Measurements from ENCODE around the gene TFF1.

Gene TFF1

DNA sequence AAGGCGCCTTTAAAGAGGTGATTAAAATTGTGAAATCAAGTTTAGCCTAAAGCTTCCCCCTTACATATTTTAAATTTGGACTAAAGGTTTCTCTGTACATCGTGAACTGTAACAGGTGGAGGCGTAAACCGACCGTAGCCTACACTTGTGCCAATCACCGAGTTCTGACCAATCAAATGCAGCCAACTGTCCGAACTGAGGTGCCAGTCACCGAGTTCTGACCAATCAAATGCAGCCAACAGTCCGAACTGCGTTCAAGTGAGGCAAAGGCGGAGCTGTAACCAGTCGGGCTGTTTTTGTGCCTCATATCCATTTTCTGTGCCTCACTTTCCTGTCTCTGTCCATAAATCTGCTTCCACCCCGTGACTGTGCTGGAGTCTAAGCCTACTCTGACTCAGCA is 7.4 kb downstream of the TFF1 start:
- no peak for DNase-seq

DNA sequence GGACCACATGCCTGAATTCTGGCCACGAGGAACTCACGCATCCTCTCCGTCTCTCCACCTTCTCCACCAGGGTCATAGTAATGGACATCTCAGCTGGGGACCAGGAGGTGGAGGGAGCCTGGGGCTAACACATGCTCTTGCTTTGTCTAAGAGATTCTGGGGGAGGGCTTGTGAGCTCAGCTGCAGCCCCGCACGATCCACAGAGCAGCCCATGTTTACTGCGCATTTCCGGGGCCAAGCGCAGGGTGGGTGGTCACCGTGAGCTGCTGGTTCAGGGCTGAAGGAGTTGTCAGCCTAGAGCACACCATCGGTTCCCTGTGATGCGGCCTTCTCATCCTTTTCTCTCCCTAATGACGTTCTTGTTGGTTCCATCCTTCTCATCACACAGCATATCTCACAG is 8.1 kb downstream of the TFF1 start:
- no peak for DNase-seq

DNA sequence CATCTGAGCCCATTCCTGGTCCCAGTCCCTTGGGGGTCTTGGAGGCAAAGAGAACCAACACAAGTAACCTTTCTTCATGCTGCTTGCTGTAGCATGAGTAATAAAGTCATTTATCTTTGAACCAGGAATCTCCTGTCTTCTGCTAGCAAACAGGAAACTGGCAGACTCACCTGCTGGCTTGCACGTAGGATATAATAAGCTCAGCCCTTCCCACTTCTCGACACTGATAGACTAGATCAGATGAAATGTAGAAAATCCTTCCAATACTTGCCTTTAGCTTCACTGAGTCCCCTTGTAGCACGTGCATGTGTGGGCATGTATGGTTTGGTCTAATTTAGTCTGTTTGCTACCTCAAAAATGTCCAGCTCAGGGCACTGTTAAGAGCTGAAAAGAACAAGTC is 9.0 kb downstream of the TFF1 start:
- DNase-seq, result no peak

DNA sequence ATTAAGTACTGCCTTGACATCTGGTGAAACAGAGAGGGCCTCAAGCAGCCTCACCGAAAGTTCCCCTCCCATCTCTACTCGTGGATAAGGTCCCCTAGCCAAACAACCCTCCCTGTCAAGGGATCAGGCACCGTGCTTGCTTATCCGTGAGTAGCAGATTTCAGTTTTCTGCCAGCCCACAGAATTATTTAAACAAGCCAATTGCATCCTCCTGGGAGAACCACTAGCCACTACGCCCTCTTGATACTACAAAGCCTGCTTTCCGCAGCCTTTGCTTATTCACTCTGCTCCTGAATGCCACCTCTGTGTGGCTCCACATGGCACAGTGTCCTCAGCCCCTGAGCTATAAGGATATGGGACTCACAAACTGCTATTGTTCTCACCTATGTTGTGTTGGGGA is 9.7 kb downstream of the TFF1 start:
- DNase-seq, result no peak

DNA sequence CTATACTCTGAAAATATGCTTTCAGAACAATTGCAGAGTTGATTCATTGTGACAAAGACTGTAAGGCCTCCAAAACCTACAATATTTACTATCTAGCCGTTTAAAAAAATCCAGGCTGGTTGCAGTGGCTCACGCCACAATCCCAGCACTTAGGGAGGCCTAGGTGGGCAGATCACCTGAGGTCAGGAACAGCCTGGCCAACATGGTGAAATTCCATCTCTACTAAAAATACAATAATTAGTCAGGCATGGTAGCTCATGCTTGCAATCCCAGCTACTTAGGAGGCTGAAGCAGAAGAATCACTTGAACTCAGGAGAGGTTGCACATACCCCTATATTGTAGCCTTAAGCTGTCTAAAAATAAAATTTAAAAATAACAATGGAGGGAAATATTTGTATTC is 10.3 kb downstream of the TFF1 start:
- DNase-seq, result no peak

DNA sequence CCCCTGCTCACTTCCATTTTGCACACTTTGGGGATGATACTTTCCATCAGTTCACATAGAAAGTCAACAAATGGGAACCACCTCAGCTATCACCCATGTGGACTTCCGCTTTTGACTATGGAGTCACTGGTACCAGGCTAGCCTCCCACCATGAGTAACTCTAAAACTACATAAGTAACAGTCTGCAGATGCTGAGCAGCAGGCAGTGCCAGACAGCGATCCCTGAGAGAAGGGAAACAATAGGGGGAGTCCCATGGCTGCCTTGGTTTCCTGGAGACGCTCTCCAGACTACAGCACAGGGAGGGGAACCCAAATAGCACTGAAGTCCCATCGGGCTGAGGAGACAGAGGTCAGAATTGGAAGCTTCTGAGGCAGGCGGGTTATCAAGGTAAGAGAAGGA is 12.7 kb downstream of the TFF1 start:
- no peak for DNase-seq

DNA sequence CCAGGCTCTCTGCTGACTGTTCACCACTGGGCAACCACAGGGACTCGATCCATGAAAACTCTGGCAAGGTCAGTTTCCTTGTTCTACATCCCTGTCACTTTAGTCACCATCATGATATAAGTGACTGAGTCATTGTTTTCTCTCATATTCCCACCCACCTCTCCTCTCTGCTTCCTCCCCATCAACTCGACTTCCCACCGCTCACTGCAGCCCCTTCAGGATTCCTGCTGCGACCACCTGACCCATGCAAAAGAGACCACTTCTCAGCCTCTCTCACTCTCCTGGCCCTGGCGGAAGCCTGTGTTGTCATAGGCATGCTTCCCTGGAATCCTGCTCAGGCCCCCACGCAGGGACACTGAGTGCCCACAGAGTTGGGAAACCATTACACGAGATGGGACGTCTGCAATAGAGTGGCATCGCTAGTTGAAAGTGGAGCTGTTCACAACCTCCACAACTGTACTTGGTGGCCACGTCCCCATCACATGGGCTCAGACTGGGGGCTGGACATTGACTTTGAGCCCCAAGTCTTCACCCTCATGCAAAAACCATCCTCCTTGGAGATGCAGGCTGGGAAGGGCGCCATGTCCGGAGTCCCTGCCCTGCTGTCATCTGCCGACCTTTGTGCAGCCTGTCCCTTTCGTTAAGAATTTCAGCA is 13.8 kb downstream of the TFF1 start:
- DNase-seq, result no peak

DNA sequence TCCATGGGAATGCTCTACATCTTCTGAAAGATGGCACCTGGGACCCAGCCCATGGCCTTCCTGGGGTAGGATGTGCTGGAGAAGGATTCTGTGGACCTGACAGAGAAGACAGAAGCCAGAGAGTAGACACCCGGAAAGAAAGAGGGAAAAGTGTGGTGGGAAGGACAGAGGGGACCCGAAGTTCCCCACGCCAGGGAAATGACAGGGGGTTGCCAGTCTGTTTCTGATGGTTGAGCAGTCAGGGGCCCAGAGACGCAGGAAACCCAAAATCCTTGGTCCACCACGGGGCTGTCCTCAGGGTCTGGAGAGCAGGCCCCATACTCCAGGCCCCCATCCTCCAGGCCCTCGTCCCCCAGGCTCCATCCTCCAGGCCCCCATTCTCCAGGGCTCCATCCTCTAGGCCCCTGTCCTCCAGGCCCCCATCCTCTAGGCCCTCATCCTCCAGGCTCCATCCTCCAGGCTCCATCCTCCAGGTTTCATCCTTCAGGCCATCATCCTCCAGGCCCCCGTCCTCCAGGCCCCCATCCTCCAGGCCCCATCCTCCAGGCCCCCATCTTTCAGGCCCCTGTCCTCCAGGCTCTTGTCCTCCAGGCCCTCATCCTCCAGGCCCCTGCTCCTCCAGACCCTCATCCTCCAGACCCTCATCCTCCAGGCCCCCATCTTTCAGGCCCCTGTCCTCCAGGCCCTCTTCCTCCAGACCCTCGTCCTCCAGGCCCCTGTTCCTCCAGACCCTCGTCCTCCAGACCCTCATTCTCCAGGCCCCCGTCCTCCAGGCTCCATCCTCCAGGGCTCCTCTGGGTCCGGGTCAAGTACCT is 14.5 kb downstream of the TFF1 start:
- no peak for DNase-seq

DNA sequence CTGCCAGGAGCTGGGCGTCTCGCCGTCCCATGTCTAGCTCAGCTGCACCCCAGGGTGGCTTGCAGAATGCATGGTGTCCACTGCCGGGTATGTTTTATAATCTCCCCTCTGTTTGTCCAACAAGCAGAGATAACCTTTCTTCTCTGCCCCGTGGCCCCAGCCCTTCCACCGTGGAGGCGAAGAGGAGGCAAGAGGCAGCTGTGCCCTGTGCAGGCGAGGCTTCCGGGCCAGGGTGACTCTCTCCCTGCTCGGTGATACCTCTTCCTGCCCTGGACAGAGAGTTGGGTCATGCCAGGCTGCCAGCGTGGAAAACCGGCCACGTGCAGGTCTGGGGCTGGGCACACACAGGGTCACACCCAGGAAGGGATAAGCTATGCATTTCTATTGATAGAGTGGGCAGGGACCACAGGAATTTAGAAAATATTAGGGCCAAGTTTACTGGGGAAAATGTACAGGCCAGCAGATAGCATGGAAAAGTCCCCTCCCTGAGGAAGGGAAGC is 15.4 kb downstream of the TFF1 start, which contains the start of gene TFF2:
TFF2 (minus strand) TSS at position 68 of the 500 bp plus-strand sequence; CDS start at position 31, 37 bp downstream.
- no peak for DNase-seq

DNA sequence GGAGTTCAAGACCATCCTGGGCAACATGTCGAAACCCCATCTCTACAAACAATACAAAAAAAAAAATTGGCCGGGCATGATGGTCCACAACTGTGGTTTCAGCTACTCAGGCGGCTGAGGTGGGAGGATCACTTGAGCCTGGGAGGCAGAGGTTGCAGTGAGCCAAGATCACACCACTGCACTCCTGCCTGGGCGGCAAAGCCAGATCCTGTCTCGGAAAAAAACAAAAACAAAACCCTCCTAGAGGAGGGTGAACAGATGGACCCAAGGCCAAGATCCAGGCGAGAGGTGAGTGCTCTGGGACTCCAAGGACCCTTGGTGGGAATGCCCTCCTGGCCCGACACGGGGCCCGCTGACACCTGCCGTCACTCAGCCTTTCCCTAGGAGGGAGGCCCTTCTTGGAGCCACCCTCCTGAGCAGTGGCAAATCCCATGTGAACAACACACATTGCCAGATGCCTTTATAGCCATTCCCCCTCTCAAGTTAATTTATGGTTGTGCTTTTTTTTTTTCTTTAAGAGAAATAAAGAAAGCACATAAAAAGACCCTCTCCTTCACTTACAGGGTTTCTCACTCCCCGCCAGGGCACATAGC is 15.9 kb downstream of the TFF1 start:
- DNase-seq, result no peak

DNA sequence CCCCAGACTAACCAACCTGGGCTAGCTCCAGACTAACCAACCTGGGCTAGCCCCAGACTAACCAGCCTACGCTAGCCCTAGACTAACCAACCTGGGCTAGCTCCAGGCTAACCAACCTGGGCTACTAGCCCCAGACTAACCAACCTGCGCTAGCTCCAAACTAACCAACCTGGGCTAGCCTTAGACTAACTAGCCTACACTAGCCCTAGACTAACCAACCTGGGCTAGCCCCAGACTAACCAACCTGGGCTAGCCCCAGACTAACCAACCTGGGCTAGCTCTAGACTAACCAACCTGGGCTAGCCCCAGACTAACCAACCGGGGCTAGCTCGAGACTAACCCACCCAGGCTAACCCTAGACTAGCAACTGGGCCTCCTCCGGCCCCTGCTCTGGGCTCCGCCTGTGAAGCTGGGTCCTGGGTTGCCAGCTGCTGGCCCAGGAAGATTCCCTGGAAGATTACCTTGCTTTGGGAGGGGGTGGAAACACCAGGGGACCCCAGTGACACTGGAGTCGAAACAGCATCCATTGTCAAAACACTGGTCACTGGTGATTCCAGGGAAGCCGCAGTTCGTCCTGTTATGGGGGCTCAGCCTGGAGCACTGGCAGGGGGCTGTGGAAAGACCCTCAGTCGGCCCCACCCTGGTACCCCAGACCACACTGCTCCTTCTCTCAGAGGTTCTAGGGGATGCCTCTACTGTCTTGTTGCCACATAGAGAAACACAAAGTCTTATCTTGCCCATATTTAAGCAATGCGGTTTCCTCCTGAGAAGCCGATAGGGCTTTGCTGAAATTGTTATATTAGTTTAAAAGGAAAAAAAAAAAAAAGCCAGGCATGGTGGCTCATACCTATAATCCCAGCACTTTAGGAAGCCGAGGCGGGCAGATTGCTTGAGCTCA is 16.7 kb downstream of the TFF1 start:
- no peak for DNase-seq

DNA sequence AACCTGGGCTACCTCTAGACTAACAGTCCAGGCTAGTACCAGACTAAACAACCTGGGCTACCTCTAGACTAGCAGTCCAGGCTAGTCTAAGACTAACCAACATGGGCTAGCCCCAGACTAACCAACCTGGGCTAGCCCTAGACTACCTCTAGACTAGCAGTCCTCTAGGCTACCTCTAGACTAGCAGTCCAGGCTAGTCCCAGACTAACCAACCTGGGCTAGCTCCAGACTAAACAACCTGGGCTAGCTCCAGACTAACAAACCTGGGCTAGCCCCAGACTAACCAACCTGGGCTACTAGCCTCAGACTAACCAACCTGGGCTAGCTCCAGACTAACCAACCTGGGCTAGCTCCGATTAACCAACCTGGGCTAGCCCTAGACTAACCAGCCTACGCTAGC is 17.6 kb downstream of the TFF1 start:
- DNase-seq, result no peak

DNA sequence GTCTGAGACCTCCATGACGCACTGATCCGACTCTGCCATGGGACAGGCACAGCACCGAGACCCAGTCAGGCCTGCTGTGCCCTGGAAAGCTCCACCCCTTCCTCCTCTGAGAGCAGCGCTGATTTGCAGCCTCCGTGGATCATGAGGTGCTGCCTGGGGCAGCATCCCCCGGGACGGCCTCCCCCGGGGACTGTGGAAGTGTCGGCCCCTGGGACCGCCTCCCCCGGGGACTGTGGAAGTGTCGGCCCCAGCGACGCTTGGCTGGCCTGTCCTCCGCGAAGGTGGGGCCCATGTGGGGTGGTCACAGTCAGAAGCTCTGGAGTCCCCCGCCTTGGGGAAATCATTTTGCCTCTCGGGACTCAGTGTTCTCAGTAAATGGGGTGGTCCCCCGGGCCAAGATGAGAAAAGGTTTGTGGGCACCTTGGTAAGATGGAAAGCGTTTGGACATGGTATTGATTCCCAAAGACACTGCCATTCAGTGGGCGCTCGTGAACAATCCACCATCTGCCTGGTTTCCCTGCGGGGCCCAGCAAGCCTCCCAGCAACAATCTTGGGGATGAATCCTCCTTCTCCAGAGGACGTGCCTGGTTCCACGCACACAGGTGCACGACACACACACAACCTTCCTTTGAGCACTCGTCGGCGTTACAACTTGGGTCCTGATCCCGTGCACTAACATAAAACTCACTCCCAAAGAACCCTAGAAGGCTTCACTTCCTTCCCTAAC is 18.6 kb downstream of the TFF1 start:
- no peak for DNase-seq

DNA sequence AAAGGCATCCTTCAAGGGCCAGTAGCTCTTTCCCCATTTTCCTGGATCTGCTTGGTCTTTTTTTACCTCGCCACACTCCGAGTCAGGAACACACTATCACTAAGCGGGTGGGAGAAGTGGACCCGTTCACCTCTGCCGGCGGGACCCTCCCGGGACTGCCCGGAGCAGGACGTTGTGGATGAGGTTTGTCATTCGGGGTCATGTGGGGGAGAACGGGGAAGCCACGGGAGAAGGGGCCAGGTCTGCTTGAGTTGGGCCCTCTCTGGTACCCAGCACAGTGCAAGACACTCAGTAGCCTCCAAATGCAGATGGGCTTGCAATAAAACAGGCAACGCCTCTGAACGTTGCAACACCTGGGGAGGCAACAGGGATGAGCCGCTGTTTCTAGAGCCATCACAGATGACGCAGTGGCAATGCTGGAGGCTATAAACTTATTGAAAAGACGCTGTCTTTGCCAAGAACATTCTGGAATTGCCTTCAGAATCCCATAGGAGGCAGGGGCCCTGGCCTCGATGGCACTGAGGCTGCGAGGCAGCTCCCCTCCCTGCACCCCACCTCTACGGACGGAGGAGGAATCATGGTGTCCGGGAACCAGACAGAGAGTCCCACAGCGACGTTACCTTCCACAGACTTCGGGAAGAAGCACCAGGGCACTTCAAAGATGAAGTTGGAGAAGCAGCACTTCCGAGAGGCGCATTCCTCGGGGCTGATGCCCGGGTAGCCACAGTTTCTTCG is 19.3 kb downstream of the TFF1 start:
- no peak for DNase-seq

DNA sequence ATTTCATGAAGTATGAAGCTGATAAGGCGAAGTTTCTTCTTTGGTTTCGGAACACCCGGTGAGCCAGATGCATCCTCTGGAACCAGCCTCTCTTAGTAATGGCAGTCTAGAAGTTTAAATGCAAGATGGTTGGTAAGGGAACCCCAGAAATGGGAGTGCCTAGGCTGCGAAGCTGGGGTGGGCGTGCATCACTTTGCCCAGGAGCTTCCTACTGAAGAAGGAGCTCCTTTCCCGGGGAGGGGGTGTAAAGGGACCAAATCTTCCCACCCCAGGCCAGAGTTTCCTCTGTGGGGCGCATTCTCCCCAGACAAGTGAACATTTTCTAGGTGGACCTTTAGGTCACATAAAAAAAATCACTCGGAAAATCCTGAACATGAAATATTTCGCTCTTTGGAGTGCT is 19.9 kb downstream of the TFF1 start:
- no peak for DNase-seq

DNA sequence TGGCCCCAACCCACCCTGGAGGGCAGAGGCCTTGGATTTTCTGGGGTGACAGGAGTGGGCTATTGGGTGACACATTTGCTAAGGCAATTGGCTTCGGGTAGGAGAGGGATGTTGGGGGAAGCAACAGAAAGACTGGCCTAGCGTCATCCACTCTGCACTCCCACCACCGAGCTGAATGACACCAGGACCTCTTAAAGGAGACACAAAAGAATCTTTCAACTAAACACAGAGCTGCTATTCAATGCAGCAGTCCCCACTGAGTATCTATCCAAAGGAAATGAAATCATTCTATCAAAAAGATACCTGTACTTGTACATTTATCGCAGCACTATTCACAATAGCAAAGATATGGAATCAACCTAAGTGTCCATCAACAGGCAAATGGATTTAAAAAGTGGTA is 21.7 kb downstream of the TFF1 start:
- no peak for DNase-seq

DNA sequence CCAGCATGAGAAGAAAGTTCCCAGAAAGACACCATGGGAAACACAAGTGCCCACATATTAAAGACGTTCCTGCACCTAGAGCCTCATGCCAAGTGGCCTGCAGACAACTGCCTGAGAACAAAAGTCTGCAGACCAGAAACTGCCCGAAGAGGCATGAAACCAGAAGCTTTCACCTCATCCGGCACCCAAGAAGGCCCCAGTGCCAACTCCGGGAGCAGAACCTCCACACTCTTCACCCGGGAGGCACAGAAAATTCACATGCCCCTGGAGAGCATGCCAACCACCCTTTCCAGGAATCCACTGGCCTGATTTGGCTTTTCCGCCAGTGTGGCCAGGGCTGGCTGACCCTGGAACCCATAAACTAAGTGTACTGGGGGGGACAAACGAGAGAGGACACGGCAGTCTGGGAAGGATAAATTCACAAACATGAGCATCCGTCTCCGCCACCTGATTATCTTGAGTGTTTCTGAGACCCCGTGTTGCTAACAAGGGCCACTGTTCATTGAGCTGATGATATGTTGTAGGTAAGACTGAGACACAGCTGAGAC is 22.3 kb downstream of the TFF1 start:
- no peak for DNase-seq

DNA sequence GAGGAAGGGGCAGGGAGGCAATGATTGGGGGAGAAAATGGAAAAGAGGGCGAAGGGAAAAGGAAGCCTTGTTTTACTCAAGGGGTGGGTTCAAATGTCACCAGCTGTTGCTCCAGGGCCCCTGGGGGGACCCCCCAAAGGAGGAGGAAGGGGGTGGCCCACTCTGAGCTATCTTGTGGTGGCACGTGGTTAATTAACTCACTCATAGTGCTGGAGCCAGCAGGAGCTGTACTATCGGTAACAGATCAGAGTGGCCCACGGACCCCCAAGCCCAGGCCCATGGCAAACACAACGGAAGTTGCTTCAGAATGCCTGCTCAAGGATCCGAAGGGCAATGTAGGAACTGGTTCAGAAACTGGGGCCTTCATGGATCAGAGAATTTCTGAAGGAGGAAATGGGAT is 22.8 kb downstream of the TFF1 start:
- no peak for DNase-seq

DNA sequence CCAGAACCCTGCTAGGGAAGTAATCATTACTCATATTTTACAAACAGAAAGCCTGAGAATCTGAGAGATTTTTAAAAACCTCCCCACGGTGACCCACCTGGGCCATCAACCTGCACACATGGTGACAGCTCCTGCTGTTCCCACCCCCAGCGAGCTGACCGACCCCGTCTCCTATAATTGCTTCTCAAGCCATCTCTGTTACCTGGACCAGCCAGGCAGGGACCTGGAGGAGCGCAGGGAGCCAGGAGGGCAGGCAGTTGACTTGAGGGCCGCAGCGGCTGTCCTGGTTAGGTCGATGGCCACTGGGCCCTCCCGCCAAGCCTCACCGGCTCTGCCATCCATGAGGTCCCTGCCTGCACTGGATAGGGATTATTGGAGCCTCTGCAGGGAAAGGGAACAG is 23.2 kb downstream of the TFF1 start:
- no peak for DNase-seq

DNA sequence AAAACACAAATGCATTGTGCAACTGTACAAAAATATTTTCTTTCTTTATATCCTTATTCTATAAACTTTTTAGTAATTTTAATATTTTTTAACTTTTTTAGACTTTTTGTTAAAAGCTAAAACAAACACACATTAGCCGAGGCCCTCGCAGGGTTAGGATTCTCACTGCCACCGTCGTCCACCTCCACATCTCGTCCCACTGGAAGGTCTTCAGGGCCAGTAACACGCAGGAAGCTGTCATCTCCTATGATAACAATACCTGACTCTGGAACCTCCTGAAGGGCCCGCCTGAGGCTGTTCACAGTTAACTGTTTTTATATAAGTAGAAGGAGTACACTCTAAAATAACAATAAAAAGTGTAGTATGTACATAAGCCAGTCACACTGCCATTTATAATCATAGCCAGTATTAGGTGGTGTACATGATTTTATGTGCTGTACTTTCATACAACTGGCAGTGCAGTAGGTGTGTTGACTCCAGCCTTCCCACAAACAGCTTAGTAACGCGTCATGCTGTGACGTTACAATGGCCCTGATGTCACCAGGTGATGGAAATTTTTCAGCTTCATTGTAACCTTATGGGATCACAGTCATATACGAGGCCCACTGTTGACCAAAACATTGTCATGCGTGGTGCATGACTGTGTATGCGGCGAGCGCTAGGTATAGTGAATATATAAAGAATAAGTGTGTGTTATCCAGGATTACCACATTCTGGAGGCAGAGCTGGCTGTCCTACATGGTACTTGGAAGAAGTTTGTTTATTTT is 24.4 kb downstream of the TFF1 start:
- no peak for DNase-seq

Data from CD4-positive, alpha-beta T cell treated with Interleukin-15 for 1 hour (primary cell).